Hepatocyte (in vitro differentiated cells): ENCODE measurements around the gene ZMAT2. TPM values are rescaled to one million over a fixed set of nuclear protein-coding genes. Genes with fewer than 3 reads are reported as not detected.
"Not testable (repeated sequence)": the region's sequence is repeated elsewhere in the genome, so short reads cannot be mapped to it uniquely, and the experiment has no call there.

Experiments used
- DNase-seq: peaks from one replicate; pipeline ENCODE4 v3.0.0-alpha.2; 2016; ENCODE audit warnings: low spot score
- H2AFZ ChIP-seq: fragments of 200-600 bp; sonication (generic); 2 replicates; pipeline ENCODE4 v1.6.0; 2016; ENCODE audit warnings: antibody characterized with exemption, mild to moderate bottlenecking
- H3K27ac ChIP-seq: fragments of 200-600 bp; sonication (generic); 2 replicates; pipeline ENCODE4 v1.5.1; 2016; ENCODE audit warnings: mild to moderate bottlenecking
- H3K27me3 ChIP-seq: fragments of 200-600 bp; sonication (generic); 2 replicates; pipeline ENCODE4 v1.6.1; 2016
- H3K36me3 ChIP-seq: fragments of 200-600 bp; sonication (generic); replicated peaks from 2 replicates; pipeline ENCODE4 v1.5.1; 2016; ENCODE audit warnings: low read depth; ENCODE audit not compliant: insufficient read depth
- H3K4me1 ChIP-seq: fragments of 200-600 bp; sonication (generic); 2 replicates; pipeline ENCODE4 v1.5.1; 2016; ENCODE audit warnings: mild to moderate bottlenecking, moderate library complexity; ENCODE audit not compliant: insufficient read depth
- H3K4me2 ChIP-seq: fragments of 200-600 bp; sonication (generic); 2 replicates; pipeline ENCODE4 v1.6.0; 2016
- H3K4me3 ChIP-seq: fragments of 200-600 bp; sonication (generic); 2 replicates; pipeline ENCODE4 v1.5.1; 2016; ENCODE audit warnings: mild to moderate bottlenecking
- H3K79me2 ChIP-seq: fragments of 200-600 bp; sonication (generic); 2 replicates; pipeline ENCODE4 v1.6.0; 2017; ENCODE audit warnings: mild to moderate bottlenecking
- H3K9me2 ChIP-seq: fragments of 200-600 bp; sonication (generic); replicated peaks from 2 replicates; pipeline ENCODE4 v1.6.0; 2017; ENCODE audit warnings: mild to moderate bottlenecking; ENCODE audit not compliant: insufficient read depth
- H3K9me3 ChIP-seq: fragments of 200-600 bp; sonication (generic); 2 replicates; pipeline ENCODE4 v1.5.1; 2016; ENCODE audit warnings: low read depth, mild to moderate bottlenecking
- H4K20me1 ChIP-seq: fragments of 200-600 bp; sonication (generic); 2 replicates; pipeline ENCODE4 v1.6.0; 2016; ENCODE audit warnings: mild to moderate bottlenecking; ENCODE audit not compliant: insufficient read depth, poor library complexity, severe bottlenecking
- EZH2 ChIP-seq: fragments of 200-600 bp; sonication (generic); IDR thresholded peaks from 2 replicates; pipeline ENCODE4 v1.6.1; 2016; ENCODE audit warnings: antibody characterized with exemption, mild to moderate bottlenecking, borderline replicate concordance
- EZH2phosphoT487 ChIP-seq: fragments of 200-600 bp; sonication (generic); IDR thresholded peaks from one replicate; pipeline ENCODE4 v1.6.1; 2018; ENCODE audit warnings: antibody characterized with exemption, mild to moderate bottlenecking, low read depth, moderate library complexity; ENCODE audit not compliant: unreplicated experiment, severe bottlenecking
- WGBS: methylation state at CpG from one replicate; pipeline ENCODE4 v1.1.6; 2016; ENCODE audit warnings: low lambda C conversion rate; ENCODE audit errors: missing lambda C conversion rate; 5-methylcytosine and 5-hydroxymethylcytosine counted together
- polyA plus RNA-seq: library from polyadenylated mRNA; unstranded; fragments of >200 nt; fragmentation: Nextera tagmentation; extraction: Ambion mirVana; gene quantifications from 2 replicates; pipeline ENCODE4 v1.2.1, GENCODE V29; 2016
- total RNA-seq: library from RNA; depleted of rRNA; stranded (reverse); fragments of >200 nt; gene quantifications from 2 replicates; pipeline ENCODE4 v1.2.3, GENCODE V29; 2014
- TF ChIP-seq, protein P1 (sequence below): fragments of 200-600 bp; sonication (generic); IDR thresholded peaks from 2 replicates; pipeline ENCODE4 v1.5.1; 2016; ENCODE audit warnings: antibody characterized with exemption, mild to moderate bottlenecking; ENCODE audit not compliant: poor library complexity

The ZMAT2 gene
- total and polyA plus RNA-seq, 2 experiments from 2014 or later = 29.5 to 40.9 TPM

DNA sequence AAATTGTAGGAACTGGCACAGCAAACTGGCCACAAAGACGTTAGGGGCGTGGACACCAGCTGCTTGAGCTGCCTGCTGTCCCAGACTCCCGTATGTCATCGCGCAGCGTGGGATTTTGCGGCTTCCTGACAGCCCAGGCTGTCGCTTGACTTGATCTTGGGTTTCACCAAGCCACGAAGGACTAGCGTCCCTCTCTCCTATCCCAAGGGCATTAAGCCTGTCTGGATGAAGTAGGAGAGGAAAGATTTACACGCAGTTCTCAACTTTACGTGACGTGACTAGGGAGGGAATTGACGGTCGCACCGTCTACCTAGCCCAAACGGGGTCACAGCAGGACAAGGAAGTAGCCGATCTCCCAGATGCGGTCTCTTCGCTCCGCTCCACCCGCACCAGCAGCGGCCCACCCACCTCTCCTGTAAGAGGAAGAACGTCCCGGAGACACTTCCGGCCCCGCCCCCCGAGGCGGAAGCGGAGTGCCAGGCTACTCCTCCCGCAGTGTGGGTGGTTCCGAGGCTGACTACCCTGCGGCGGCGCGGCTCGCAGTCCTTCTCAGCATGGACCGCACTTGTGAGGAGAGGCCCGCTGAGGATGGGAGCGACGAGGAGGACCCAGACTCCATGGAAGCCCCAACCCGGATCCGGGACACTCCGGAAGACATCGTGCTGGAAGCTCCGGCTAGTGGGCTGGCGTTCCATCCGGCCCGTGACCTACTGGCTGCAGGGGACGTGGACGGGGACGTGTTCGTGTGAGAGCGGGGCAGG lies 35.7 kb upstream of the ZMAT2 start, which contains the start of gene WDR55:
Gene WDR55 (plus strand): TSS at position 546 of the 761 bp plus-strand sequence. CDS start 9 bp downstream, at position 555.
- Histone ChIP-seq H3K9me2 (no peaks in the 10 kb centered on the region), H3K4me1 (peaks cover 15% of the 10 kb centered on the region), H3K4me3 (peak within 1 kb of the TSS; percentile 95), H3K36me3 (no peaks in the 10 kb centered on the region), H3K9me3 (no peaks in the 10 kb centered on the region), H3K4me2 (peak within 1 kb of the TSS; percentile 97), H2AFZ (peak within 1 kb of the TSS; percentile 90), H3K27ac (peak within 1 kb of the TSS; percentile 92), H4K20me1 (no peaks in the 10 kb centered on the region), H3K79me2 (peaks cover 29% of the 10 kb centered on the region), H3K27me3 (no peaks in the 10 kb centered on the region)
- DNase-seq = peak; percentile 97
- TF ChIP-seq EZH2 = no peak
- TF ChIP-seq, protein P1, sequence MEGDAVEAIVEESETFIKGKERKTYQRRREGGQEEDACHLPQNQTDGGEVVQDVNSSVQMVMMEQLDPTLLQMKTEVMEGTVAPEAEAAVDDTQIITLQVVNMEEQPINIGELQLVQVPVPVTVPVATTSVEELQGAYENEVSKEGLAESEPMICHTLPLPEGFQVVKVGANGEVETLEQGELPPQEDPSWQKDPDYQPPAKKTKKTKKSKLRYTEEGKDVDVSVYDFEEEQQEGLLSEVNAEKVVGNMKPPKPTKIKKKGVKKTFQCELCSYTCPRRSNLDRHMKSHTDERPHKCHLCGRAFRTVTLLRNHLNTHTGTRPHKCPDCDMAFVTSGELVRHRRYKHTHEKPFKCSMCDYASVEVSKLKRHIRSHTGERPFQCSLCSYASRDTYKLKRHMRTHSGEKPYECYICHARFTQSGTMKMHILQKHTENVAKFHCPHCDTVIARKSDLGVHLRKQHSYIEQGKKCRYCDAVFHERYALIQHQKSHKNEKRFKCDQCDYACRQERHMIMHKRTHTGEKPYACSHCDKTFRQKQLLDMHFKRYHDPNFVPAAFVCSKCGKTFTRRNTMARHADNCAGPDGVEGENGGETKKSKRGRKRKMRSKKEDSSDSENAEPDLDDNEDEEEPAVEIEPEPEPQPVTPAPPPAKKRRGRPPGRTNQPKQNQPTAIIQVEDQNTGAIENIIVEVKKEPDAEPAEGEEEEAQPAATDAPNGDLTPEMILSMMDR = no peak
- TF ChIP-seq EZH2phosphoT487 = no peak
- under 1% methylated on average over 54 of the region's 54 CpGs for WGBS

DNA sequence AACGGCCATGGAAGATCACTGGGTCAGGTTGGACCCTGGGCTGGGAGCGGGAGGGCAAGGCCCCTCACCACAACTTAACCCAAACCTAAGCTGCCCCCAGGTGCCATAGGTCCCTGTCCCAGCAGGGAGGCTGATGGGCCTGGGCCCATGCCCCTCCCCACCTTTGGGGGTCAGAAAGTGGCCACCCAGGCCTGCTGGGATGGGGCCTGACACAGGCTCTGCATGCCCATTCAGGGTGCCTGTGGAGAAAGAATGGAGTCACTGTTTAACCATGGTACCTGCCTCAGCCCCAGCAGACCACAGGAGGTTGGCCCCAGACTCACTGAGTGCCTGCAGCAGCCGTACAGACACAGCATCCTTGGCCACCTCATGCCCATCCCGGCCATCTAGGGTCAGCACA lies 29.2 kb upstream of the ZMAT2 start:
- not testable (repeated sequence) for H3K27ac ChIP-seq, H3K36me3 ChIP-seq, H2AFZ ChIP-seq, H3K9me2 ChIP-seq, DNase-seq, H3K4me1 ChIP-seq, H3K4me2 ChIP-seq, H3K27me3 ChIP-seq, H3K4me3 ChIP-seq, H4K20me1 ChIP-seq, H3K9me3 ChIP-seq
- peaks cover 18% of the 10 kb centered on the region for H3K79me2 ChIP-seq
- 90% methylated on average over 2 of the region's 4 CpGs for WGBS

- 92% methylated on average over 5 of the region's 7 CpGs for WGBS
- DNase-seq = no peak
- H3K9me2 ChIP-seq = no peaks in the 10 kb centered on the region
- H3K4me1 ChIP-seq = no peaks in the 10 kb centered on the region
- H3K9me3 ChIP-seq = no peaks in the 10 kb centered on the region
- H3K27ac ChIP-seq = no peak overlapping the region
- H3K4me2 ChIP-seq = no peak overlapping the region
- H4K20me1 ChIP-seq = no peaks in the 10 kb centered on the region
- H3K36me3 ChIP-seq = no peaks in the 10 kb centered on the region
- H3K4me3 ChIP-seq = no peak overlapping the region
- no peak overlapping the region for H2AFZ ChIP-seq
- H3K79me2 ChIP-seq = peaks cover 12% of the 10 kb centered on the region
- TF ChIP-seq, protein P1 = no peak
- TF ChIP-seq EZH2 = no peak
- TF ChIP-seq EZH2phosphoT487 = no peak
- no peaks in the 10 kb centered on the region for H3K27me3 ChIP-seq
These were observed 28.6 kb upstream of the ZMAT2 start for GRCh38 chr5:140671472-140672125.

DNA sequence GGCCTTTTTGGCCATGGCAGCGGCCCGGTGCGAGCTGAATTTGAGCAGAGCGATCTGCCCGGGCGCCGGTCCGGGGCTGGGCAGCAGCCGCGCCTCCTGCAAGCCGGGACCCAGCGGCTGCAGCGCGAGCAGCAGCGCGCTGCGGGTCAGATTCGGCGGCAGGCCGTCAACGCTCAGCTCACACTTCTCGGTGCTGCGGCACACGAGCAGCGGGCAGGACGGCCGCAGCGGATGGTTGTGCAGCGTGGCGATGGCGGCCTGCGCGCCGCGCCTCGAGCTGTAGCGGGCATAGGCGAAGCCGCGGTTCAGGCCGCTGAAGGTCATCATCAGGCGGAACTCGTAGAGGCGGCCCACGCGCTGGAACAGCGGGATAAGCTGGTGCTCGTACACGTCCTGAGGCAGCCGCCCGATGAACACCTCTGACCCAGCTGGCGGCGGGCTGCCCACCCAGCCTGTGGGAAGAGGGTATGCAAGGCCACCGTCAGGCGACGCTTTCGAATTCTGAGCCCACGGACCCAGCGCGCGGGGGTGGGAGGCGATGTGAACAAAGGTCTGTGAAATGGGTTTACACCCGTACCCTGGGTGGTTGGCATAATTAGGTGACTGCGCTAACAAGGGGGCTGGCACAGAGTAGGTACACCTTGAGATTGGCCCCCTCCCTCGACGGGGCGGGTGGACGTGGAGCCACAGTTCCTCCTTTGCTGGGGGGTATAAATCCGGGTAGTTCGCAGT lies 27.6 kb upstream of the ZMAT2 start:
- H2AFZ ChIP-seq = no peak overlapping the region
- no peaks in the 10 kb centered on the region for H3K27me3 ChIP-seq
- no peak overlapping the region for H3K4me3 ChIP-seq
- H3K9me2 ChIP-seq = no peaks in the 10 kb centered on the region
- H3K4me2 ChIP-seq = no peak overlapping the region
- TF ChIP-seq EZH2phosphoT487 (no peak), EZH2 (no peak)
- TF ChIP-seq, protein P1 = no peak
- peaks cover 2% of the 10 kb centered on the region for H3K79me2 ChIP-seq
- no peaks in the 10 kb centered on the region for H4K20me1 ChIP-seq
- no peaks in the 10 kb centered on the region for H3K4me1 ChIP-seq
- peak; percentile 40 for DNase-seq
- H3K36me3 ChIP-seq = no peaks in the 10 kb centered on the region
- H3K27ac ChIP-seq = no peak overlapping the region
- H3K9me3 ChIP-seq = no peaks in the 10 kb centered on the region
- 98% methylated on average over 70 of the region's 70 CpGs for whole genome bisulfite sequencing
